Measurements from ENCODE around the gene STK4. TPM values are rescaled to one million over a fixed set of nuclear protein-coding genes. Genes with fewer than 3 reads are reported as not detected.
A peak's percentile ranks its signal among the peaks of the same experiment; 100 is the strongest.
"Not testable (repeated sequence)": the region's sequence is repeated elsewhere in the genome, so short reads cannot be mapped to it uniquely, and the experiment has no call there.

Gene STK4
- total RNA-seq, 4 donors from 2014 or later = 9.0 to 43.6 (median 29.6) TPM

GRCh38 chr20:45008521-45009049, 42.3 kb downstream of the STK4 start:
- no peak for DNase-seq
- Histone ChIP-seq H3K4me1 (no peaks in the 10 kb centered on the region), H3K27me3 (no peaks in the 10 kb centered on the region), H3K36me3 (no peaks in the 10 kb centered on the region), H3K4me3 (no peak overlapping the region), H3K9me3 (no peaks in the 10 kb centered on the region), H3K27ac (no peak overlapping the region)
- intact Hi-C loops (cut with DNase I; ENCODE audit: low total_unique reads) = no loop called here
- TF ChIP-seq CTCF (IDR thresholded peaks at IDR 0.05) = no peak
- no peak for TF ChIP-seq POLR2A (IDR thresholded peaks at IDR 0.05)

GRCh38 chr20:45010399-45010828, 44.1 kb downstream of the STK4 start:
- intact Hi-C loops (cut with DNase I; ENCODE audit: low total_unique reads) = no loop called here
- H3K4me3 ChIP-seq = no peak overlapping the region
- no peaks in the 10 kb centered on the region for H3K27me3 ChIP-seq
- H3K4me1 ChIP-seq = peaks cover 0 to 4% of the 10 kb centered on the region in 2 donors
- H3K9me3 ChIP-seq = no peaks in the 10 kb centered on the region
- TF ChIP-seq CTCF (IDR thresholded peaks at IDR 0.05) = no peak
- no peak for TF ChIP-seq POLR2A (IDR thresholded peaks at IDR 0.05)
- H3K36me3 ChIP-seq = no peaks in the 10 kb centered on the region
- DNase-seq = no peak
- H3K27ac ChIP-seq = no peak overlapping the region

GRCh38 chr20:45011108-45011526, 44.8 kb downstream of the STK4 start:
- H3K9me3 ChIP-seq = no peaks in the 10 kb centered on the region

GRCh38 chr20:45012682-45013302, 46.5 kb downstream of the STK4 start:
- TF ChIP-seq CTCF (IDR thresholded peaks at IDR 0.05) = no peak
- no peak for TF ChIP-seq POLR2A (IDR thresholded peaks at IDR 0.05)
- intact Hi-C loops (cut with DNase I; ENCODE audit: low total_unique reads) = no loop called here
- DNase-seq = no peak
- H3K36me3 ChIP-seq = no peaks in the 10 kb centered on the region
- H3K9me3 ChIP-seq = no peaks in the 10 kb centered on the region
- H3K4me3 ChIP-seq = no peak overlapping the region
- H3K27me3 ChIP-seq = no peaks in the 10 kb centered on the region
- no peak overlapping the region for H3K27ac ChIP-seq
- H3K4me1 ChIP-seq = peaks cover 0 to 15% of the 10 kb centered on the region in 2 donors

More at GRCh38 chr20:45011108-45011526, 44.8 kb downstream of the STK4 start:
- no peak for TF ChIP-seq POLR2A (IDR thresholded peaks at IDR 0.05)
- TF ChIP-seq CTCF (IDR thresholded peaks at IDR 0.05) = peak; percentile 56 to 69 (median 64)
- H3K4me1 ChIP-seq = peaks cover 0 to 10% of the 10 kb centered on the region in 2 donors
- no peaks in the 10 kb centered on the region for H3K27me3 ChIP-seq
- H3K4me3 ChIP-seq = no peak overlapping the region
- no peak overlapping the region for H3K27ac ChIP-seq
- peak; percentile 40 to 49 for DNase-seq
- intact Hi-C loops (cut with DNase I; ENCODE audit: low total_unique reads) = no loop called here
- no peaks in the 10 kb centered on the region for H3K36me3 ChIP-seq

GRCh38 chr20:45014131-45014530, 47.8 kb downstream of the STK4 start:
- H3K36me3 ChIP-seq; H3K27me3 ChIP-seq; H3K9me3 ChIP-seq; intact Hi-C loops (cut with DNase I; ENCODE audit: low total_unique reads); H3K4me3 ChIP-seq; DNase-seq: not testable (repeated sequence)
- Histone ChIP-seq H3K27ac (peak overlapping the region in 1 of 2 donors; percentile 33), H3K4me1 (peaks cover 0 to 15% of the 10 kb centered on the region in 2 donors)
